ENCODE measurements around the gene RAPSN.

- TF ChIP-seq, protein P1, sequence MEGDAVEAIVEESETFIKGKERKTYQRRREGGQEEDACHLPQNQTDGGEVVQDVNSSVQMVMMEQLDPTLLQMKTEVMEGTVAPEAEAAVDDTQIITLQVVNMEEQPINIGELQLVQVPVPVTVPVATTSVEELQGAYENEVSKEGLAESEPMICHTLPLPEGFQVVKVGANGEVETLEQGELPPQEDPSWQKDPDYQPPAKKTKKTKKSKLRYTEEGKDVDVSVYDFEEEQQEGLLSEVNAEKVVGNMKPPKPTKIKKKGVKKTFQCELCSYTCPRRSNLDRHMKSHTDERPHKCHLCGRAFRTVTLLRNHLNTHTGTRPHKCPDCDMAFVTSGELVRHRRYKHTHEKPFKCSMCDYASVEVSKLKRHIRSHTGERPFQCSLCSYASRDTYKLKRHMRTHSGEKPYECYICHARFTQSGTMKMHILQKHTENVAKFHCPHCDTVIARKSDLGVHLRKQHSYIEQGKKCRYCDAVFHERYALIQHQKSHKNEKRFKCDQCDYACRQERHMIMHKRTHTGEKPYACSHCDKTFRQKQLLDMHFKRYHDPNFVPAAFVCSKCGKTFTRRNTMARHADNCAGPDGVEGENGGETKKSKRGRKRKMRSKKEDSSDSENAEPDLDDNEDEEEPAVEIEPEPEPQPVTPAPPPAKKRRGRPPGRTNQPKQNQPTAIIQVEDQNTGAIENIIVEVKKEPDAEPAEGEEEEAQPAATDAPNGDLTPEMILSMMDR (IDR thresholded peaks at IDR 0.05) = no peak
- no peak for TF ChIP-seq POLR2A (IDR thresholded peaks at IDR 0.05)
- no peak for TF ChIP-seq POLR2AphosphoS5 (IDR thresholded peaks at IDR 0.05)
Measured at GRCh38 chr11:47392546-47393162, 56.3 kb downstream of the RAPSN start.
